Measurements from ENCODE around the gene KIF6.

Gene KIF6

DNA sequence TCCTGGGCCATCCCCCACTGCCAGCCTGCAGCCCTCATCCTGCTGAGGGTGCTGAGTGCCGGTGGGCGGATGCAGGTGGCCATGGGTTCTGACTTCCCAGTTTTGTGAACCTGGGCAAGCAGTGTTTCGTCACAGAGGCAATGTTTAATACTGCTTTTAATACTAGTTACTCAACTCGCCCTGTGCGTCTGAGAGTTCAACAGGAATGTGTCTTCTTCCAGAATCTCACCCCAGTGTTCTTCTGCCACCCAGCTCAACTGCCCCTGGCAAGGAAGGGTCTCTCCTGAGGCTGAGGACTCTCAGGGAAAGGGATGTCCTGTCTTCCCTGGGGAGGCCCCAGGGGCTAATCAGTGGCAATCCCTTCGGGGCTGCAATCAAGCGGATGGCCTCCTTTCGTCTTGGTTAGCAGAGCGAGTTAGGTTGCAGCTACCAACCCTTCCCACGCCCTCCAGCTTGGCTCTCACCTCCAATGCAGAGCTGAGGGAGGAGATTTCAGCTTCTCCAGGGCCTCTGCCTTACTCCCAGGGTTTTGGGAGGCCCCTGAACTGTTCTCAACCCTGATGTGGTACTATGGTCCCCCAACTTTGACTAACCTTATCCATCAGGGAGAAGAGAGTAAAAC is 404.7 kb downstream of the KIF6 start:
- Histone ChIP-seq H3K27me3 (ENCODE audit: insufficient read depth, poor library complexity, severe bottlenecking) (no peaks in the 10 kb centered on the region), H3K4me3 (replicated peaks; ENCODE audit: insufficient read depth, low read length) (no peak overlapping the region), H3K27ac (replicated peaks) (no peak overlapping the region)
- DNase-seq (ENCODE audit: low read depth in 1 of 2, low spot score in 1 of 2) = no peak
- TF ChIP-seq, protein P1, sequence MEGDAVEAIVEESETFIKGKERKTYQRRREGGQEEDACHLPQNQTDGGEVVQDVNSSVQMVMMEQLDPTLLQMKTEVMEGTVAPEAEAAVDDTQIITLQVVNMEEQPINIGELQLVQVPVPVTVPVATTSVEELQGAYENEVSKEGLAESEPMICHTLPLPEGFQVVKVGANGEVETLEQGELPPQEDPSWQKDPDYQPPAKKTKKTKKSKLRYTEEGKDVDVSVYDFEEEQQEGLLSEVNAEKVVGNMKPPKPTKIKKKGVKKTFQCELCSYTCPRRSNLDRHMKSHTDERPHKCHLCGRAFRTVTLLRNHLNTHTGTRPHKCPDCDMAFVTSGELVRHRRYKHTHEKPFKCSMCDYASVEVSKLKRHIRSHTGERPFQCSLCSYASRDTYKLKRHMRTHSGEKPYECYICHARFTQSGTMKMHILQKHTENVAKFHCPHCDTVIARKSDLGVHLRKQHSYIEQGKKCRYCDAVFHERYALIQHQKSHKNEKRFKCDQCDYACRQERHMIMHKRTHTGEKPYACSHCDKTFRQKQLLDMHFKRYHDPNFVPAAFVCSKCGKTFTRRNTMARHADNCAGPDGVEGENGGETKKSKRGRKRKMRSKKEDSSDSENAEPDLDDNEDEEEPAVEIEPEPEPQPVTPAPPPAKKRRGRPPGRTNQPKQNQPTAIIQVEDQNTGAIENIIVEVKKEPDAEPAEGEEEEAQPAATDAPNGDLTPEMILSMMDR (IDR thresholded peaks at IDR 0.05; ENCODE audit: insufficient read depth, low read length) = no peak
- TF ChIP-seq GABPA (IDR thresholded peaks at IDR 0.05; ENCODE audit: low read depth) (no peak), SPI1 (IDR thresholded peaks at IDR 0.05; ENCODE audit: borderline replicate concordance, low read depth) (no peak; the same call in 1 of the 2 replicates), POLR2AphosphoS5 (IDR thresholded peaks at IDR 0.05; ENCODE audit: low read depth) (no peak)
- TF ChIP-seq, protein P2, sequence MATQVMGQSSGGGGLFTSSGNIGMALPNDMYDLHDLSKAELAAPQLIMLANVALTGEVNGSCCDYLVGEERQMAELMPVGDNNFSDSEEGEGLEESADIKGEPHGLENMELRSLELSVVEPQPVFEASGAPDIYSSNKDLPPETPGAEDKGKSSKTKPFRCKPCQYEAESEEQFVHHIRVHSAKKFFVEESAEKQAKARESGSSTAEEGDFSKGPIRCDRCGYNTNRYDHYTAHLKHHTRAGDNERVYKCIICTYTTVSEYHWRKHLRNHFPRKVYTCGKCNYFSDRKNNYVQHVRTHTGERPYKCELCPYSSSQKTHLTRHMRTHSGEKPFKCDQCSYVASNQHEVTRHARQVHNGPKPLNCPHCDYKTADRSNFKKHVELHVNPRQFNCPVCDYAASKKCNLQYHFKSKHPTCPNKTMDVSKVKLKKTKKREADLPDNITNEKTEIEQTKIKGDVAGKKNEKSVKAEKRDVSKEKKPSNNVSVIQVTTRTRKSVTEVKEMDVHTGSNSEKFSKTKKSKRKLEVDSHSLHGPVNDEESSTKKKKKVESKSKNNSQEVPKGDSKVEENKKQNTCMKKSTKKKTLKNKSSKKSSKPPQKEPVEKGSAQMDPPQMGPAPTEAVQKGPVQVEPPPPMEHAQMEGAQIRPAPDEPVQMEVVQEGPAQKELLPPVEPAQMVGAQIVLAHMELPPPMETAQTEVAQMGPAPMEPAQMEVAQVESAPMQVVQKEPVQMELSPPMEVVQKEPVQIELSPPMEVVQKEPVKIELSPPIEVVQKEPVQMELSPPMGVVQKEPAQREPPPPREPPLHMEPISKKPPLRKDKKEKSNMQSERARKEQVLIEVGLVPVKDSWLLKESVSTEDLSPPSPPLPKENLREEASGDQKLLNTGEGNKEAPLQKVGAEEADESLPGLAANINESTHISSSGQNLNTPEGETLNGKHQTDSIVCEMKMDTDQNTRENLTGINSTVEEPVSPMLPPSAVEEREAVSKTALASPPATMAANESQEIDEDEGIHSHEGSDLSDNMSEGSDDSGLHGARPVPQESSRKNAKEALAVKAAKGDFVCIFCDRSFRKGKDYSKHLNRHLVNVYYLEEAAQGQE (IDR thresholded peaks at IDR 0.05; ENCODE audit: insufficient replicate concordance, low read depth) = no peak

DNA sequence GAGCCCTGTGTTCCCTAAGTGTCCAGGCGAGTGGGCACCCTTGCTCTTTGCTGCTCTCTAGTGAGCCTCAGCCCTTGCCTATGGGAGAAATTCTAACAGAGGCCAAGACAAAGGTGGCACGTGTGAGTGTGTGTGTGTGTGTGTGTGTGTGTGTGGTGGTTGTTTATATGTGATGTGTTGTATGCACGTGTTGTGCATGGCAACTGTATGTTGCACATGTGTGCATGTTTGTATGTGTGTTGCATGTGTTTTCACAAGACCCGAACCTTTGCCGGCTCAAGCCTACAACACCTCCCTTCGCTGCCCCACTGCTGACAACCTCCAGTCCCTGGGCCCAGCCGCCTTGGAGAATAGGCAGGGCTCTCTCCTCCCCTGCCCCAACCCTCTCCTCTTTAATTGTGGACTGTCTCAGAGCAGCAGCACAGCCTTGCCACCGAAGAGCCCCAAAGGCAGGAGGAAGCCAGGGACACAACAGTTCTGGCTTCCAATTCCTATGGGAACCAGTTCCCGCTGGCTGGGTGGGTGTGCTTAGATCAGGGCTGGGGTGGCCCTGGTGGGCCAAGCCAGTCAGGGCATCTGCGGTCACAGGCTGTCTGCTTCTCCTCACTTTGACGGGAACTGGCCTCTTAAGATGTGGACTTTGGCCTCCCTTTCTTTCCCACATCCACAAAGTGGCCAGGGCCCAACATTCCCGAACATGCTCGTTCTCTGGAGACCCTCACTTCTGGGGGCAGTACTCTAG is 405.4 kb downstream of the KIF6 start:
- no peaks in the 10 kb centered on the region for H3K27me3 ChIP-seq (ENCODE audit: insufficient read depth, poor library complexity, severe bottlenecking)
- no peak overlapping the region for H3K4me3 ChIP-seq (replicated peaks; ENCODE audit: insufficient read depth, low read length)
- TF ChIP-seq, protein P1 (IDR thresholded peaks at IDR 0.05; ENCODE audit: insufficient read depth, low read length) = no peak
- TF ChIP-seq POLR2AphosphoS5 (IDR thresholded peaks at IDR 0.05; ENCODE audit: low read depth) (no peak), SPI1 (IDR thresholded peaks at IDR 0.05; ENCODE audit: borderline replicate concordance, low read depth) (no peak)
- TF ChIP-seq, protein P2 (IDR thresholded peaks at IDR 0.05; ENCODE audit: insufficient replicate concordance, low read depth) = no peak
- H3K27ac ChIP-seq (replicated peaks) = no peak overlapping the region
- DNase-seq (ENCODE audit: low read depth in 1 of 2, low spot score in 1 of 2) = no peak

DNA sequence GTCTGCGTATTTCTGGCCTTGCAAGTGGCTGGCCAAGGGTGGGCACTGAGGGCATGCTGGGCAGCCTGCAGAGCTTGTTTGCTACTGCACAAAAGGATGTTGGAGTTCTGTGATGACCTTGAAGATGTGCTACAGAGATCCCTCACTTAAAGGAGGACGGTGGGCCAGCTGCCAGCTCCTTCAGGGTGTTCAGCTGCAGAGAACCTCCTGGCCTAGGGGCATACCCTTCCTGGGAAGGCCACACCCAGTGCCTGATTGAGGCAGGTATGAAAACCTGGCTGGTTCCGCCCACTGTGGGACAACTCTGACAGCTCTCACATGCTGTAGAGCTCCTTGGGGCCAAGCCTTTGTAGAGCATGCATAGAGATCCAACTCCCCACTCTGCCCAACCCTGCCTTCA is 408.0 kb downstream of the KIF6 start:
- Histone ChIP-seq H3K4me3 (replicated peaks; ENCODE audit: insufficient read depth, low read length) (no peak overlapping the region), H3K27me3 (ENCODE audit: insufficient read depth, poor library complexity, severe bottlenecking) (peaks cover 22% of the 10 kb centered on the region), H3K27ac (replicated peaks) (no peak overlapping the region)
- DNase-seq (ENCODE audit: low read depth in 1 of 2, low spot score in 1 of 2) = no peak
- TF ChIP-seq, protein P2 (IDR thresholded peaks at IDR 0.05; ENCODE audit: insufficient replicate concordance, low read depth) = no peak
- TF ChIP-seq, protein P1 (IDR thresholded peaks at IDR 0.05; ENCODE audit: insufficient read depth, low read length) = no peak
- no peak for TF ChIP-seq GABPA (IDR thresholded peaks at IDR 0.05; ENCODE audit: low read depth)
- no peak for TF ChIP-seq POLR2AphosphoS5 (IDR thresholded peaks at IDR 0.05; ENCODE audit: low read depth)
- no peak for TF ChIP-seq SPI1 (IDR thresholded peaks at IDR 0.05; ENCODE audit: borderline replicate concordance, low read depth)
